Measurements from ENCODE around the gene SIRPG.
"Not testable (repeated sequence)": the region's sequence is repeated elsewhere in the genome, so short reads cannot be mapped to it uniquely, and the experiment has no call there.

SIRPG gene

GRCh38 chr20:1671891-1672669, 14.5 kb upstream of the SIRPG start:
- no peak for DNase-seq

DNA sequence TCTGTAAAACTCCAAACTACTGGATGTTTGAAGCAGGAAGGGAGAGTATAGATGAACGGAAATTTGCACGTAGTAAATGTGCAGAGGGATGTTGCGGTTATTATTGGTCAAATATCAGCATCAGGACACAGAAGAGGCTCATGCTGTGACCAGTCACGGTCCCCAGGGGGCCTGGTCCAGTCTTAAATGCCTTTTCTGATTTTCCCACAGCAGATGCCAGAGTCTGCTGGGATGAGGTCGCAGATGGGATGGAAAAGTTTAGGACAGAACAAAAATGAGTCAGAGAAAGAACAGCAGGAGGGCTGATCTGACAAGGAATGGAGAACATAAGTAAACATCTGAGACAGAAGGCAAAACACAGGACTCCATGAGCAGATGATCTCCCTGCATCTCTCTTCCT, 11.7 kb upstream of the SIRPG start:
- no peak for DNase-seq

DNA sequence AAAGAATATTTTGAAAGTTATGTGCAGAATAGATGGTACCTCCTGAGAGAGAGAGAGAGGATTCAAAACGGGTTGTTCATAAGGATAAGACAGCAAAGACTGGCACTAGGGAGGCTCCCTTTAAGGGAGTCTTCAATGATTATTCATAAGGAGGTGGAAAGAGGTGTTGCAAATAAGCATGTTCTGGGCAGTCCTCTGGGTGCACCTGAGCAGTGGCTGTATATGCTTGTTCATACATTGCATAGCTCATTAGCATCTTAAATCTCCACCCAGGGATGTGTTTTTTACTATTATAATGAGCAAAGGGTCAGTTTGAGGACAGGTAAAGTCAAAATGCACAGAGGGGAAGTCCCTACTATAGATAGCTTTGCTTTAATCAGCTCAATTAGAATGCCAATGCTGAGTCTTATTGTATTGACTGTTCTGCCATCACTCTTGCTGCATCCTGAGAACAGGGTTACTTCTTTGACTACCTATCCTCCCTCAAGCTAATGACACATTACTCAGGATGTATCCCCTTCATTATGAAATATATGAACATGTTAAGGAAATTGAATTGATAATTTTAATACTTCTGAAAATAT, 10.0 kb upstream of the SIRPG start:
- DNase-seq, result no peak

GRCh38 chr20:1666802-1667201, 9.2 kb upstream of the SIRPG start:
- no peak for DNase-seq

GRCh38 chr20:1665345-1665744, 7.8 kb upstream of the SIRPG start:
- no peak for DNase-seq

DNA sequence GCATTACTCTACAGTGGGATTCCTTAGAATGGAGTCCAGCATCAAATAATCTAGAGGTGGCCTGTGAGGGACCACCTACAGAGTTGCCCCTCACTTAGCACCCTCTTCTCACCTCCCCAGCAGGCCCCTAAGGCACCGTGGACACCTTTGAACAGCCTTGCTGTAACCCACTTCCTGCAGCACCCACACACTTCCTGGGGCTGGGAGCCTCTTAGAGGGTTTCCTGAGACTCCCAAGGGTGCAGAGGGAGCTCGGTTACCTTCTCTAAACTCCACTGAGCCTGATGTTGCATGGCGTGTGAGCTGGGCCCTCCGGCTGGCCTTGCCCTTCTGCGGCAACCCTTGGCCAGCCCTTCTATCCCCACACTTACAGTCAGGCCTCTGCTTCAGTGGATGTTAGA, 7.3 kb upstream of the SIRPG start:
- no peak for DNase-seq

DNA sequence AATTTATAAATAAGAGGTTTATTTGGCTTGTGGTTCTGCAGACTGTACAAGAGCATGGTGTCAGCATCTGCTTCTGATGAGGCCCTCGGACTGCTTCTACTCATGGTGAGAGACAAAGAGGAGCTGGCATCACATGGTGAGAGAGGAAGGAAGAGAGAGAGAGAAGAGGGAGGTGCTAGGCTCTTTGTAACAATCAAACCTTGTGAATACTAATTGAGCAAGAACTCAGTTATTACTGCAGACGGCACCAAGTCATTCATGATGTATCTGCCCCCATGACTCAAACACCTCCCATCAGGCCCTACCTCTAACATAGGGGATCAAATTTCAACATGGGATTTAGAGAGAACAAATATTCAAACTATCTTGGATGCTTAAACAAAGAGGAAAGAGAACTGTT, 6.3 kb upstream of the SIRPG start:
- no peak for DNase-seq

DNA sequence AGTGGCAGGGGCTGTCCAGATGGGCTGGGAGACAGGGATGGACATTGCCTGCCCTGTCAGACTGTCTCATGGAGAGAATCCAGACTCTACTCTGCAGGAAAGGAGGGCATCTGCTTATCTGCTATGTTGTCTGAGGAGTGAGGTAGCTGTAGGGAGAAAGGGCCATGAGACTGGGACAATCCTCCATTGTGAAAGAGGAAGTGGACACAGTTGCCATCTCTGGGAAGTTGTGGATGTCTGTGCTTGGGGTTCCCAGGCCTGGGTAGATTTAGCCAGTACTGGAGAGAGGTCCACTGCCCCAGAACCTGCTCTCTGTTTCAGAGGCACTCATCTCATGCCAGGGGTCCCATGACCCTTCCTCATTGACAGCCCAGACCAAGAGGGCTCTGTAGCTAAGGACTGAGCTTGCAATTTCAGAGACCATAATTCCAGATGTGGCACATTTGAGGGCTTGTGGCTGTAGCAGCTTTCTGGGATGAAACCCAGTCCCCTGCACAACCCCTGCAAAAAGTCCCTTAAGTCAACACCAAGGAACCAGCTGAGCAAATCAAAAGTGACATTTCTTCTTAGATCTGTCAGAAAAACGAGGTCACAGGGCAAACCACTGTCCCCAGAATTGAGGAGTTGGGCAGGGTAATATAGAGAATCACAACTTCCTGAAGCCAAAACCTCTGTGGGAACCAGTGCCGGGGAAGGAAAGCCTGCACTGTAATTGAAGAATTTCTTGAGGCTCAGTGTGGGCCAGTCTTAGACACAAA, 4.1 kb upstream of the SIRPG start:
- DNase-seq, result no peak

GRCh38 chr20:1660246-1660645, 2.7 kb upstream of the SIRPG start:
- no peak for DNase-seq

GRCh38 chr20:1656844-1657243, 735 bp downstream of the SIRPG start:
- no peak for DNase-seq

GRCh38 chr20:1654996-1655395, 2.6 kb downstream of the SIRPG start:
- no peak for DNase-seq

DNA sequence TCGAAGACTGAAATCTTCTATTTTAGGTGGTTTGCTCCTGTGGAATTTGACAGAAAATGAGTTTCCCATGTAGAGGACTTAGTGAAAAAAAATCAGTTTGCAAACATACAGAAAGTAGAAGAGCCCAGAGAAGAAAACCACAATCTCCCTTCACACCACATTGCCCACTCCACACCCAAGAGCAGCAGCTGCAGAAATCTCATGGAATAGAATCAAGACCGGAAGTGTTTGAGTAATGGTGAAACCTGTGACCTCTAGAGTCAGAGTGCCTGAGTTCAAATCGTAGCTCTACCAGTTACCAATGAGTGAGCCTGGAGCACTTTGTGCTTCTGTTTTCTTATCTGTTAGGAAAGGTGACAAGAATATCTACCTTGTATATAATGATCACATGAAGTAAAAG, 4.6 kb downstream of the SIRPG start:
- no peak for DNase-seq

DNA sequence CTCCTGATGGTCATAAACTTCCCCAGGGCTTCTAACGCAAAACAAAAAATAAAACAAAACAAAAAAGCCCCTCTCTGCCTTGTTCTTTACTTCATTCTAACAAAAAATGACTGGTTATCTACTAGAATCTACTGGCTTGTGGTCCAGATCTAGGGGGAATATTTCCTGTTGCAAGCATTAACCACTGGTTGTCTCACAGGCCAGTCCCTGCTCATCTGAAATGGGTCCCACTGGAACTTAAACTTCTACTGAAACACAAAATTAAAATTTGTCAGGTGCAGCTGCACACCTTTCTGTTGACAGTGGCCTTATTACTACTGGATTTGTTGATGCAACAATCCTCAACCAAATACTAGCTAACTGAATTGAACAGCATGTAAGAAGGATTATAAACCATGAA, 5.5 kb downstream of the SIRPG start:
- no peak for DNase-seq

DNA sequence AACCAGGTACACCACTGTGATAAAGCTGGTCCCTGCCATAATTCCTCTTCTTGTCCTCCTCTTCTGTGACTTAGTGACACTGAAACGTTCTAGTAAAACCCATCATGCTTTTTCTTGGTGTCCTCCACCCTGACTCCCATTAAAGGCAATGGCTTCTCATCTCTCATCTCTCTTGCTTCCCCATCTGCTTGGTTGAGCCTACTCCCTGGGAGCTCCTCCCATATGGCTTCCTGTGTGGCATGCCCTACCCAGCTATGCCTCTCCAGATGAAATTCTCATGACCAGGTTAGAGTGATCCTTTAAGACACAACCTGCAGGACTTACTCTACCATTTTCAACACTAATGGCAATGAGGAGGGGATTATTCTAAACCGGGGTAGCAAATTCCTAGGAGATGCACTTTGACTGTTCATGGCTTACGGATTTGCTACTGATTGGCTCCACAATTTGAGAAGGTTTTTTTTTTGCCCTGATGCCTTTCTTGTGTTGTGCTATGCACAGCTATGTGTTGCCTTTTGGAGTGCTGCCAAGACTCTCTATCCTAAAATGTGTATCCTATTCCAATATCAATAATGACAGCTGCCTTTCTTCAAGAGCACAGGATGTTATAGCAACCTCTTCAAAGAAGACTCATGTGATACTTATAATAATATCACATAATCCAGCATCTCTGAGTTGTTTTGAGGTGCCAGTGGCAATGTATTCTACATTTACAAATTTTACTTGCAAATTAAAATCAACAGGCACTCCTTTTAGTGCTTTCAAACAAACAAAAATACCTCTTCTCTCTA, 6.1 kb downstream of the SIRPG start:
- no peak for DNase-seq

GRCh38 chr20:1648101-1648500, 9.5 kb downstream of the SIRPG start:
- DNase-seq, result no peak

- DNase-seq, result no peak
These were observed 10.6 kb downstream of the SIRPG start for GRCh38 chr20:1646975-1647431.

DNA sequence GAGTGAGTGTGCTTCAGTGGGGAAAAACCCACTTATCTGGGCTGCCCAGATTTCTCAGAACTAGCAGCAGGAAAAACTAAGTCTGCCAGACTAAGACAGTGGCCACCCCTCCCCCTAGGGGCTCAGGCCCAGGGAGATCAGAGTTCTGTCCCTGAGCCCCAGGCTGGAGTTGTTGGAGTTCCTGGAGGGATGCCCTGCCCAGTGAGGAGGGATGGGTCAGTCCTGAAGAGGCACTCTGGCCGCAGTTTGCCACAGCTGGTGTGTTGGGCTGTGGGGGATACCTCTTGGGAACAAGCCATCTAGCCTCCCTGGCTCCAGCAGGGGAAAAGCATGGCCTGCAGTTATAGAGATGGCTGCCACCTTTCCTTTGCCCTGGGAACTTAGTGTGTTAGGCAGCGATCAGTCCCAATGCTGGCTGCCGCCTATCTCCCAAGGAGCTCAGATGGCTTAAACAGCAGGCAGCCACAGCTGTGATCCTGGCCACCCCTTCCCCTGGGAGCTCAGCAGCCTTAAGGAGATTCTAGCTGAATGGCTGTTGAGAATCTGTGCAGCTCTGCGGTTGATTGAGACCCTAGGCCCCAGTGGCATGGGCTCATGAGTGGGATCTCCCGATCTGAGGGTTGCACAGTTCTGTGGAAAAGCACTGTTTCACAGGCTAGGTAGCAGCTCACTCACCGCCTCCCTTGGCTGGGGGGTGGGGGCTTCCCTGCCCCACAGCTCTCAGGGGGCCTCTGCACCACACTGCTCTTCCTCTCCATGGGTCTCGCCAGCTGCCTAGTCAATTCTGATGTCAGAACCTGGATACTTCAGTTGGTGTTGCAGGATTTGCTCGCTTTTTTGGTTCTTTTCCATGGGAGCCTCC, 13.2 kb downstream of the SIRPG start:
- peak; percentile 4 for DNase-seq

DNA sequence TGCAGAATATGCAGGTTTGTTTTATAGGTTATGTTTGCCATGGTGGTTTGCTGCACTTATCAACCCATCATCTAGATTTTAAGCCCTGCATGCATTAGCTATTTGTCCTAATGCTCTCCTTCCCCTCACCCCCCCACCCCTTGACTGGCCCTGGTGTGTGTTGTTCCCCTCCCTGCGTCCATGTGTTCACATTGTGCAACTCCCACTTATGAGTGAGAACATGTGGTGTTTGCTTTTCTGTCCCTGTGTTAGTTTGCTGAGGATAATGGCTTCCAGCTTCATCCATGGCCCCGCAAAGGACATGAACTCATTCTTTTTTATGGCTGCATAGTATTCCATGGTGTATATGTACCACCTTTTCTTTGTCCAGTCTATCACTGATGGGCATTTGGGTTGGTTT, 18.9 kb downstream of the SIRPG start:
- DNase-seq, result not testable (repeated sequence)

GRCh38 chr20:1637755-1638154, 19.8 kb downstream of the SIRPG start:
- no peak for DNase-seq

DNA sequence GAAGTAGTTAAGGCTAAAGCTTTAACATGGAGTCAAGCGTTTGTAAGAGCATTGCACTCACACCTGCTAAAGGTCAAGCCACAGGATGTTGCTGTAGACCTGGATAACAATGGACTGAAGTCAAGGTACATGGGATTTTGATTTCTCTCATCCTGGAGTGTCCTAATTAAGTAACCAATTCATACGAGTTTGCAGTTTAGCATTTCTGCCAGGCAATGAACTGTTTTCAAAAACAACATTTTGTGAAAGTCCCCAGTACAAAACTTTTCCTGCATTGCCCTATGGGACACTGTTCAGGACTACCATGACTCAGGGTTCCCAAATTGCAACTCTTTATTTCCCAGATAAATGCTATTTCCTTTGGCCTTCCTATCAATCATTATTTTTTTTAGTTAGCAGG, 20.4 kb downstream of the SIRPG start:
- DNase-seq, result no peak

DNA sequence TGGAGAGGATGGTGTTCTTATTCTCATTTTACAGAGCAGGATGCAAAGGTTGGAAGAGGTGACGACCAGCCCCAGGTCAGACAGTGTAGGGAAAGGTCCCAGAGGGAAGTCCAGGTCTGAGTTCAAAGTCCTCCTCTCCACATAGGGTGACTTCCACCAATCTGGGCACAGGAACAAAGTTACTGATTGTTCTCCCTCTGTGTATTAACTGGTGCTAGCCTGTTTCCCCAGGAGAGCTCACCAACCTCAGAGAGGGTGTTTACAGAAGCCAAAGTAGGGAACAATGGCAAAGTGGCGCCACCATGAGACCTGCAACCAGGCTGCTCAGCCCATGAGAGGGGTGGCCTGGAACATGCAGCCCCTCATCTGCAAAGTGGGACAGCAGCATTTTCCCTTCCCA, 21.0 kb downstream of the SIRPG start:
- no peak for DNase-seq

DNA sequence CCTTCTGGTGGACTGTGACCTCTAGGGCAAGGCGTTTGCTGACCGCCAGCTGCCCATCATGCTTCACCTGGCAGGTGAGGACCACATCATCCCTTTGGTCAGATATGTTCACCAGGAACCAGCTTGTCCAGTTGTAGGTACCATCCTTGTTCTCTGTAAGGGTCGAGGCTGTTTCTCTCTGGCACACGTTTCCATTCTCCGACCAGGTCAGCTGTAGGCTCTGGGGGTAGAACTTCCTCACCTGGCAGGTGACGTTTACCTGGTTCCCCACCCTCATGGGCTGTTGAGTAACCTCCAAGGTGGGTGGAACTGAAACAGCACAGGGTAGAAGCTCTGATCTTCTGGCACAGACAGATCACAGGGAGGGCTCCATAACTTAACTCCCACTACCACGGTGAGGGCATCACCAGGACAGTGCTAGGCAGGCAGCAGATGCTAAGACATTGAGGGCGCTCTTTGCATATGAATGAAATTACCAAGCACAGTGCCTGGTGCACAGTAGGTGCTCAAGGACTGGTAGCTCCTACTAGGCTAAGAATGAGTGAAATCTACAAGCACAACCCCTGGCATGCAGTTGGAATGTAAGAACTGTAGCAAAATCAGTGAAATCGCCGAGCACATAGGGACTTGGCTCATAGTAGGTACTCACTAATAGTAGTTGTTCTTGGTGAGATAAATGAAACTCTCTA, 22.1 kb downstream of the SIRPG start:
- DNase-seq, result no peak
